HCT116 (cell line): ENCODE measurements around the gene SLC25A10.

Experiments
- CTCF ChIP-seq, 3 experiments: fragments of 200-600 bp in 1 of 3; sonication (generic) in 1 of 3; IDR thresholded peaks in 2 of 3; conservative IDR thresholded peaks in 1 of 3; 2 replicates each; pipeline ENCODE4 v1.5.1; 2012 to 2017; ENCODE audit warnings: low read depth in 2 of 3, low read length in 2 of 3, antibody characterized with exemption in 1 of 3, borderline replicate concordance in 1 of 3, control low read depth in 1 of 3, mild to moderate bottlenecking in 1 of 3, mixed read lengths in 1 of 3, mixed run types in 1 of 3, moderate library complexity in 1 of 3; ENCODE audit not compliant: insufficient read depth in 1 of 3
- EZH2 ChIP-seq: fragments of 200-600 bp; sonication (generic); IDR thresholded peaks from 2 replicates; pipeline ENCODE4 v1.6.1; 2017; ENCODE audit warnings: antibody characterized with exemption, mixed run types
- EZH2phosphoT487 ChIP-seq: fragments of 200-600 bp; IDR thresholded peaks from 2 replicates; pipeline ENCODE4 v1.6.1; 2018; ENCODE audit warnings: antibody characterized with exemption, borderline replicate concordance
- FOSL1 ChIP-seq: IDR thresholded peaks from 2 replicates; pipeline ENCODE4 v1.6.1; 2012; ENCODE audit warnings: low read depth
- MAX ChIP-seq: IDR thresholded peaks from 2 replicates; pipeline ENCODE4 v1.6.1; 2012
- POLR2A ChIP-seq: IDR thresholded peaks from 2 replicates; pipeline ENCODE4 v1.7.0; 2011; ENCODE audit warnings: borderline replicate concordance; ENCODE audit not compliant: insufficient read depth, insufficient read length; ENCODE audit errors: extremely low read depth
- POLR2AphosphoS5 ChIP-seq: IDR thresholded peaks from 2 replicates; pipeline ENCODE4 v1.6.1; 2011; ENCODE audit warnings: mild to moderate bottlenecking, low read depth, low read length, moderate library complexity
- RAD21 ChIP-seq: IDR thresholded peaks from 2 replicates; pipeline ENCODE4 v1.6.1; 2012; ENCODE audit warnings: low read depth, mild to moderate bottlenecking
- REST ChIP-seq: IDR thresholded peaks from 2 replicates; pipeline ENCODE4 v1.6.1; 2012; ENCODE audit warnings: low read depth
- SRF ChIP-seq: IDR thresholded peaks from 2 replicates; pipeline ENCODE4 v1.6.1; 2012; ENCODE audit warnings: low read depth
- YY1 ChIP-seq: IDR thresholded peaks from 2 replicates; pipeline ENCODE4 v1.6.1; 2011; ENCODE audit warnings: low read length, low read depth, moderate library complexity, mild to moderate bottlenecking; ENCODE audit not compliant: insufficient replicate concordance; ENCODE audit errors: extremely low read depth
- TF ChIP-seq, protein P1 (sequence below): IDR thresholded peaks from 2 replicates; pipeline ENCODE4 v1.6.1; 2012

- TF ChIP-seq CTCF (IDR thresholded peaks at IDR 0.05 in 2 of 3, conservative IDR thresholded peaks at IDR 0.05 in 1 of 3; ENCODE audit: borderline replicate concordance in 1 of 3, insufficient read depth in 1 of 3, low read depth in 2 of 3, low read length in 2 of 3) = peak in 2 of 3 experiments; percentile 55 to 64; a peak in 4 of 6 replicates
- TF ChIP-seq FOSL1 = no peak
- no peak for TF ChIP-seq MAX
- TF ChIP-seq EZH2 = no peak
- TF ChIP-seq REST = no peak
- no peak for TF ChIP-seq POLR2AphosphoS5
- TF ChIP-seq SRF = no peak
- TF ChIP-seq YY1 = peak; percentile 40
- no peak for TF ChIP-seq RAD21
- TF ChIP-seq EZH2phosphoT487 = no peak
- TF ChIP-seq, protein P1, sequence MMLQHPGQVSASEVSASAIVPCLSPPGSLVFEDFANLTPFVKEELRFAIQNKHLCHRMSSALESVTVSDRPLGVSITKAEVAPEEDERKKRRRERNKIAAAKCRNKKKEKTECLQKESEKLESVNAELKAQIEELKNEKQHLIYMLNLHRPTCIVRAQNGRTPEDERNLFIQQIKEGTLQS = no peak
- TF ChIP-seq POLR2A = no peak
Measured at GRCh38 chr17:81667754-81668153, 44.3 kb upstream of the SLC25A10 start.
